ENCODE data around the gene CFAP61. TPM values are rescaled to one million over a fixed set of nuclear protein-coding genes. Genes with fewer than 3 reads are reported as not detected.
"Not testable (repeated sequence)": the region's sequence is repeated elsewhere in the genome, so short reads cannot be mapped to it uniquely, and the experiment has no call there.

Gene CFAP61, protein sequence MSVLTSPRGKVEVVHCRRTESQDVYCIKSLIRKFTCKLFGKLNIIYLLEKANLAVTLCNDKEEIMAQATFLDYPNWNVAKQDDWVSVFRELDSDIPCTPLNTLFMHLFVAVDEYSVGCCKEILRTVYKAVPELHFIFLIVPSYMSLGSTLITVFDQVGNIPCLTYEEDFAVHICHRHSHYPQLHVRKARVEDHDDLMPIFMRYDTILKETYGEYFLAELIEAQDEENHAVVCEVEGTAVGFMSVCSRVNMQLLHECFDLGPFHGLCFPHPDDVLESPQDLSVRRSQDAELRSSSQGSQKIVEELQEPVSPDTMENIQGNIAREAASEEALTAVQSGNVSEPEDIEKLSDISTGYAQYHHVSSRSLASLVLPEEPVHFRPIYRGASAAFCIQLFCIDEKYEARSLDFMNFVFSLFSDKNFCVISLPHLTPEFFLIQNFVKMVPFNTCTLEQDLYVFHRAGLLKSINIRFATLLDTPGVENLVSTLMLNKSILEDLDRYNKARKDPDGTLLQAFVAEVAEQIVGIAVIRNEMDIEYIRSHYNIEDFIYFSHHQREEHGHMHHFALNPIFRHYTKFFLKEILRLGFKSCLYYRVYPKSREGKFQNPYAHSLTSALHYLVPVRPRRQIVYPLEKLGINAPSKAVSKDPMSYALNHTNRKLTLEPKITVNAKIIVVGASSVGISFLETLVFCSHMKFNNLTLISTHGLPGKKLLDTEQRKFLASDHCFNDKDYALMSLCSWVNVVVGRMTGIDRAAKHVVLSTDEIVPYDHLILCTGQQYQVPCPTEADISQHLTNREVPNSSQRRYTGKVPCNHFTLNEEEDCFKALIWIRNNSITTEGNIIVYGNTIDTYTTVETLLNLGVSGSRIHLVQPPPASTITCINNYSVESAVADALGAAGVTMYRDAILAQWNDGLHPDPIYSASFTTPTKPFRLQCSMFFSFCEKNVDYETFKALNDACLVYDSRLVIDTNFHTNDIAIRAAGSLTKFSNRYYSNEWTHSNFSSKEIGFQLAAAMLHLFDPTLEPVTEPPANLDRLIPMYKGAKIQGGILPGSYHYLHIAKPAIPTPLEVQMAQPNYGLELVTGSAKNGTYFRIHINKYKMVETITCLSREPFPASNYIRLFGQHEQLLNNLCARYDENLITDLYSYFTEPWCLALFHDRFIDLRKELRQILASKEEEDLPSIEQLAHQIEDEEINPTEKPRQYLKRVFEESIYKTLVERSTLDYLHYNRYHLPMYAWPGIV
- total RNA-seq: 1 to 10 TPM in 1 of 3 donors, under 1 TPM in 2; 0.33 to 2.4 (median 0.59) TPM

DNA sequence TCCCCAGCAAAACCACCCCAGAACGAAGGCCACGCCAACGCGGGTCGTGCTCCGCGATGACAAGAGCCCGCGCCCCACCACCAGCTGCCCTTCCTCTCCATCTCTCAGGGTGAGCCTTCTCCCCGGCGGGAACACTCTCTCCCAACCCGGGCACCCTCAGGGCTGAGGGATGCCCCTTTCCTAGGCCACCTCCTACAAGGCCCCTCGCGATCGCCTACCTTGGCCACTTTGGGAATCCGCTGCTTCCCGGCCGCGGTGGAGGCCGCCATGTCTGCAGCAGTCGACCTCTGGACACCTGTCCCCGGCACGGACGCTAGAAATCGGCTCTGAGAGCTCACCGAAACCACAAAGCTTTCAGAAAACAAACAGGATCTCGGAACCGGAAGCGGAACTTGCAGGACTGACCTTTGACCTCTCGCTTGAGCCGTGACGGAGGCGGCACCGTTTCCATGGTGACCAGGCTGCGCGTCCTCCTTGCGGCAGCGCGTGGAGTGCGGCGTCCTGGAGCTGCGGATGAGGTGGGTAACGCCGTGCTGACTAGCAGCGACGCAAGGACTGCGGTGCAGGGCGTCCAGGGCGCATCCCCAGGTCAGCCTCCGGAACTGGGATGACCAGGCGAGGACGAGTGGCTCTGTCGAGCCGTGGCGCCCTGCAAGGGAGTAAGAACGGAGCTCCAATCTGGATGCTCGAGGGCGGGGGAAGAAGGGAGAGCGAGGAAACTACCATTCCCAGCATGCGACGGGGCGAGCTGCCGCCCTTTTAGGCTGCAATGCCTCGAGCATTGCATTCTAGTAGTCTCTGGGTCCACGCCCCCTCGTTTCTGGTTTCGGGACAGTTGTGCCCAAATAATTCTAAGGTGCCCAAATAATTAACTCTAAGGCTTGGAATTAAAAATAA, at the start of gene CFAP61, which contains the start of gene CRNKL1:
Gene CFAP61 (plus strand): TSS at position 459 of the 897 bp plus-strand sequence. CDS start 4,122 bp downstream, outside the sequence.
Gene CRNKL1 (minus strand): TSS at position 393 of the 897 bp plus-strand sequence. CDS start 124 bp downstream, at position 269.
- peak; percentile 93 to 98 for DNase-seq (ENCODE audit: low spot score in 2 of 2)
- peak within 1 kb of the TSS; percentile 97 to 100 (median 99) for H3K4me3 ChIP-seq
- H3K9me3 ChIP-seq: no peaks in the 10 kb centered on the region
- H3K36me3 ChIP-seq: peaks cover 8% of the 10 kb centered on the region
- peak within 1 kb of the TSS; percentile 93 to 94 for H3K27ac ChIP-seq
- peaks cover 0 to 7% of the 10 kb centered on the region in 2 donors for H3K4me1 ChIP-seq
- TF ChIP-seq POLR2A (IDR thresholded peaks at IDR 0.05) (no peak), POLR2AphosphoS5 (IDR thresholded peaks at IDR 0.05) (peak; percentile 87 to 89 (median 88))
- TF ChIP-seq, protein P1, sequence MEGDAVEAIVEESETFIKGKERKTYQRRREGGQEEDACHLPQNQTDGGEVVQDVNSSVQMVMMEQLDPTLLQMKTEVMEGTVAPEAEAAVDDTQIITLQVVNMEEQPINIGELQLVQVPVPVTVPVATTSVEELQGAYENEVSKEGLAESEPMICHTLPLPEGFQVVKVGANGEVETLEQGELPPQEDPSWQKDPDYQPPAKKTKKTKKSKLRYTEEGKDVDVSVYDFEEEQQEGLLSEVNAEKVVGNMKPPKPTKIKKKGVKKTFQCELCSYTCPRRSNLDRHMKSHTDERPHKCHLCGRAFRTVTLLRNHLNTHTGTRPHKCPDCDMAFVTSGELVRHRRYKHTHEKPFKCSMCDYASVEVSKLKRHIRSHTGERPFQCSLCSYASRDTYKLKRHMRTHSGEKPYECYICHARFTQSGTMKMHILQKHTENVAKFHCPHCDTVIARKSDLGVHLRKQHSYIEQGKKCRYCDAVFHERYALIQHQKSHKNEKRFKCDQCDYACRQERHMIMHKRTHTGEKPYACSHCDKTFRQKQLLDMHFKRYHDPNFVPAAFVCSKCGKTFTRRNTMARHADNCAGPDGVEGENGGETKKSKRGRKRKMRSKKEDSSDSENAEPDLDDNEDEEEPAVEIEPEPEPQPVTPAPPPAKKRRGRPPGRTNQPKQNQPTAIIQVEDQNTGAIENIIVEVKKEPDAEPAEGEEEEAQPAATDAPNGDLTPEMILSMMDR (IDR thresholded peaks at IDR 0.05): peak; percentile 39 to 54 (median 48)
- intact Hi-C loops (cut with DNase I; ENCODE audit: low total_unique reads): no loop called here
- H3K27me3 ChIP-seq: no peaks in the 10 kb centered on the region

DNA sequence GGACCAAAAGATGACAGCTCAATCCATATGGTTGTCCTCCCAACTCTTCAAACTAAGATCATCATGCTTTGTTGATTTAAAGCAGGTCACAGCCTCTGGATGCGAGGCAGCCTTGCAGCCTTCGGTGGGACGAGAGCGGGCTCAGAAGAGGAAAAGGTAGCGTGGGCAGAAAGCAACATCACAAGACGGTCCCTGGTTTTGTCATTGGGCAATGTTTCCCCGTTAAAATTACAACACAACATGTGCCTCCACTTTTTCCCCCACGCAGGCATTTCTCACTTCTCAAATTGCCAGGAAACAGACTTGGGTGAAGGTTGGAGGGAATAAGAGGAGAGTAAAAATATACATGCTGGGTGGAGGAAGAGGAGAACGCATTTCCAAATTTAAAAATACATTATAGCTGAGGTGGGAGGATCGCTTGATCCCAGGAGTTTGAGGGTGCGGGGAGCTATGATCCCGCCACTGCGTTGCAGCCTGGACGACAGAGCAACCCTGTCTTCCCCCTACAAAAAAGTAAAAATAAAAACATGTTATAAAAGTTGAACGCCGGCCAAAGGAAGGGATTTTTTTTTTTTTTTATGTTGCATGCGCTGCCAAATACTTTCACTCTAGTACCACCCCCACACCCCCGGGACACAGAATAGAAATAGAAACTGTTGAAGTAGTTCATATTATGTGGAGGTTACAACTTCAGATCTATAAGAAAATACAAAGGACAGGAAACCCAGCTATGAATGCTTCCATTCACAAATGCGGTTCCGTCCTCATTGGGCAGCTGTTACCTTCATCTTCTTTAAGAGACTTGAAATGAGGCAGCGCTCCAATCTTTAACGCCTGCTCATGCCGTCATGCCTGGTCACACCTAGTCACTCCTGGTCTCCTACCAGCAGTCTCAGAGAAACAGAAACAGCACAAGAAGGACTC, 49.0 kb upstream of the CFAP61 start:
- peak overlapping the region; percentile 9 to 45 (median 35) for H3K4me3 ChIP-seq
- H3K27ac ChIP-seq: peak overlapping the region; percentile 83 to 87
- peak in 1 of 2 donors; percentile 83 for DNase-seq (ENCODE audit: low spot score in 2 of 2)
- H3K4me1 ChIP-seq: no peaks in the 10 kb centered on the region
- H3K27me3 ChIP-seq: no peaks in the 10 kb centered on the region
- H3K36me3 ChIP-seq: peaks cover 5% of the 10 kb centered on the region
- TF ChIP-seq POLR2AphosphoS5 (IDR thresholded peaks at IDR 0.05): peak; percentile 56 to 74 (median 72)
- TF ChIP-seq, protein P1 (IDR thresholded peaks at IDR 0.05): no peak
- no peaks in the 10 kb centered on the region for H3K9me3 ChIP-seq
- intact Hi-C loops (cut with DNase I; ENCODE audit: low total_unique reads): loop anchor here (10.0 kb wide), 1 partner anchor 108 kb away; no protein-coding TSS in a partner anchor

DNA sequence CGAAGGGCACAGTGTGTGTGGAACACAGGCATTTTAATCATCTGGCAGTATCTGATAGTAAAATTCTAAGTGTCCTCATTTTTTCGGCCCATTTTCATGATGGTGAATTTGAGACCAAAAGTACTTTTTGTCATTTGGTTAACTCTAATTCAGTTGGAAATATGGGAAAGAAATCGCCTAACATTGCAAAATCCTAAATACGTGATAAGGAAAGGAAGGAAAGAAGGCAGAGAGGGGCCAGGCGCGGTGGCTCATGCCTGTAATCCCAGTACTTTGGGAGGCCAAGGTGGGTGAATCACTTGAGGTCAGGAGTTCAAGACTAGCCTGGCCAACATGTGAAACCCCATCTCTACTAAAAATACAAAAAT, 48.4 kb upstream of the CFAP61 start:
- intact Hi-C loops (cut with DNase I; ENCODE audit: low total_unique reads): loop anchor here (10.0 kb wide), 1 partner anchor 109 kb away; no protein-coding TSS in a partner anchor
- Histone ChIP-seq H3K4me3 (peak overlapping the region; percentile 9 to 45 (median 35)), H3K27ac (peak overlapping the region; percentile 83 to 87)
- not testable (repeated sequence) for DNase-seq (ENCODE audit: low spot score in 2 of 2); H3K9me3 ChIP-seq; H3K27me3 ChIP-seq; H3K36me3 ChIP-seq; H3K4me1 ChIP-seq

DNA sequence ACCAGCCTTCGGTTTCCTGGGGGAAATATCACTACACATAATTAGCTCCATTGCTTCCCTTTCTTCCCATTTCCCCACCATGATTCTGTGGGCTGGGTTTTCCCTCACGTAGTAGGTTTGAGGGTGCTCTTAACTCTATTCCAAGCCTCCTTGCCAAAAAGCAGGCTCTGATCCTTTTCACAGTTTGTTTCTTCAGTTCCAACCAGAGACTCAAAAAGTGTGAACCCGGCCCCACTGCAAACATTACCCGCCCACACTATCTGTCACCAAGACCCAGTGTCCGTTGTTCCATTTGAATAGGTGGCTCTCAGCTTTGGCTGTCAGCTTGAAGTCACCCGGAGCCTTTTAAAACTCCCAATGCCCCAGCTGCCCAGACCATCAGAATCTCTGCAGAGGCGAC, 47.0 kb upstream of the CFAP61 start:
- Histone ChIP-seq H3K27me3 (no peaks in the 10 kb centered on the region), H3K27ac (peak overlapping the region in 1 of 2 donors; percentile 22), H3K9me3 (no peaks in the 10 kb centered on the region), H3K4me1 (no peaks in the 10 kb centered on the region), H3K36me3 (no peaks in the 10 kb centered on the region), H3K4me3 (no peak overlapping the region)
- no peak for TF ChIP-seq POLR2A (IDR thresholded peaks at IDR 0.05)
- TF ChIP-seq, protein P1 (IDR thresholded peaks at IDR 0.05): no peak
- TF ChIP-seq POLR2AphosphoS5 (IDR thresholded peaks at IDR 0.05): no peak
- intact Hi-C loops (cut with DNase I; ENCODE audit: low total_unique reads): loop anchor here (10.0 kb wide), 1 partner anchor 111 kb away; no protein-coding TSS in a partner anchor
- no peak for DNase-seq (ENCODE audit: low spot score in 2 of 2)

Data from breast epithelium (tissue), 4 donors.